ENCODE data around the gene CHURC1. TPM values are rescaled to one million over a fixed set of nuclear protein-coding genes. Genes with fewer than 3 reads are reported as not detected.

CHURC1 gene
- total RNA-seq, 2 donors from 2014 or later, result 115 to 128 TPM

- Histone ChIP-seq H3K36me3 (peaks cover 9% of the 10 kb centered on the region), H3K9me3 (no peaks in the 10 kb centered on the region), H3K4me1 (ENCODE audit: control insufficient read depth in 1 of 2, low read depth in 2 of 2) (peaks cover 23 to 39% of the 10 kb centered on the region in 2 donors), H3K4me3 (no peak overlapping the region), H3K27me3 (replicated peaks; ENCODE audit: insufficient read depth) (no peaks in the 10 kb centered on the region), H3K27ac (no peak overlapping the region)
- no peak for DNase-seq (ENCODE audit: low spot score)
- TF ChIP-seq, protein P1, sequence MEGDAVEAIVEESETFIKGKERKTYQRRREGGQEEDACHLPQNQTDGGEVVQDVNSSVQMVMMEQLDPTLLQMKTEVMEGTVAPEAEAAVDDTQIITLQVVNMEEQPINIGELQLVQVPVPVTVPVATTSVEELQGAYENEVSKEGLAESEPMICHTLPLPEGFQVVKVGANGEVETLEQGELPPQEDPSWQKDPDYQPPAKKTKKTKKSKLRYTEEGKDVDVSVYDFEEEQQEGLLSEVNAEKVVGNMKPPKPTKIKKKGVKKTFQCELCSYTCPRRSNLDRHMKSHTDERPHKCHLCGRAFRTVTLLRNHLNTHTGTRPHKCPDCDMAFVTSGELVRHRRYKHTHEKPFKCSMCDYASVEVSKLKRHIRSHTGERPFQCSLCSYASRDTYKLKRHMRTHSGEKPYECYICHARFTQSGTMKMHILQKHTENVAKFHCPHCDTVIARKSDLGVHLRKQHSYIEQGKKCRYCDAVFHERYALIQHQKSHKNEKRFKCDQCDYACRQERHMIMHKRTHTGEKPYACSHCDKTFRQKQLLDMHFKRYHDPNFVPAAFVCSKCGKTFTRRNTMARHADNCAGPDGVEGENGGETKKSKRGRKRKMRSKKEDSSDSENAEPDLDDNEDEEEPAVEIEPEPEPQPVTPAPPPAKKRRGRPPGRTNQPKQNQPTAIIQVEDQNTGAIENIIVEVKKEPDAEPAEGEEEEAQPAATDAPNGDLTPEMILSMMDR (IDR thresholded peaks at IDR 0.05), result no peak
- no peak for ATAC-seq (ENCODE audit: insufficient number of reproducible peaks, low FRiP score, low read depth)
Measured at GRCh38 chr14:64926398-64926995, 12.2 kb downstream of the CHURC1 start.

DNA sequence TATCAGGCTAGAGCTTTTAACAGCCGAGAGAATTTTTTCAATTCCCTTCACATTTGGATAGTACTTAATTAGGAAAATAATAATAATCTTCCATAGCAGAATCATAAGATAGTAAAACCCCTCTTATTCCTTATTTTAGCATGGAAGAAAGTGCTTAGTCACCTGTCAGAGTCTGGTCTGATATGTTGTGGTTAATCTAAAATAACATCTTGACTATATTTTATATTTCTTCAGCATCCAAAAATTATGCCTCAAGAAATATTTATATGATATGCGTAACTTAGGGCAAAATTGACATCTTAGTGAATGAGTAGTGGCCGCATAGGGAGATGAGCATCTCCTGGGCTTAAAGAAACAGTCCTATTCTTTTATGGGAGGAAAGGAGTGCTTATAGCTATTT is 12.8 kb downstream of the CHURC1 start:
- ATAC-seq (ENCODE audit: insufficient number of reproducible peaks, low FRiP score, low read depth) (no peak), DNase-seq (ENCODE audit: low spot score) (no peak)
- Histone ChIP-seq H3K9me3 (no peaks in the 10 kb centered on the region), H3K4me3 (no peak overlapping the region), H3K4me1 (ENCODE audit: control insufficient read depth in 1 of 2, low read depth in 2 of 2) (peaks cover 28 to 42% of the 10 kb centered on the region in 2 donors), H3K36me3 (peaks cover 9% of the 10 kb centered on the region), H3K27me3 (replicated peaks; ENCODE audit: insufficient read depth) (no peaks in the 10 kb centered on the region), H3K27ac (no peak overlapping the region)
- TF ChIP-seq, protein P1 (IDR thresholded peaks at IDR 0.05), result no peak

DNA sequence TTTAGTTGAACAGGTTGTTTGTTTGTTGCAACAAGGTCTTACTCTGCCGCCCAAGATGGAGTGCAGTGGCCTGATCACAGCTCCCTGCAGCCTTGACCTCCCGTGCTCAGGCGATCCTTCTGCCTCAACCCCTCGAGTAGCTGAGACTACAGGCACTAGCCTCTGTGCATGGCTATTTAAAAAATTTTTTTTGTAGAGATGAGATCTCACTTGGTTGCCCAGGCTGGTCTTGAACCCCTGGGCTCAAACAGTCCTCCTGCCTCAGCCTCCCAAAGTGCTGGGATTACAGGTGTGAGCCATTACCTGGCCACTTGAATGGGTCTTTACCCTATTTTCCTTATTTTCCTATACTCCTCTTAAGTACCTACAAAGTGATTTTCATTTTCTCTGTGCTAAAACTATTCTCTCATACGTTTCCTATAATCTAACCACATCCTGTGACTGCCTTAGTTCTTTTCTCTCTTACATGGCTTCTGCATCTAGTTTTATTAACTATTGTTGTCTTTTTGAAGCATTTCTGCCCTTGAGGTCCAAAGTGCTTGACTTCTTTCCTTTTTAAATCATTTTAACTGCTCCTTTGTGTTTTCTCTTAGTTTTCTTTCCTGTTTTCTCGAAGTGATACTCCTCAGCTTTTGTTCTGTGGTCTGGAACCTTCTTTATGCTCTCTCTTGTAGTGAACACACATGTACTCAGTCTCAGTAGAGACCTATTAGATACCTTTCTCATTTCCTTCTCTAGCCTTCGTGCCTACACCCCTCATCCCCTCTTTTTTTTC is 14.2 kb downstream of the CHURC1 start:
- peak overlapping the region; percentile 66 for H3K27ac ChIP-seq

DNA sequence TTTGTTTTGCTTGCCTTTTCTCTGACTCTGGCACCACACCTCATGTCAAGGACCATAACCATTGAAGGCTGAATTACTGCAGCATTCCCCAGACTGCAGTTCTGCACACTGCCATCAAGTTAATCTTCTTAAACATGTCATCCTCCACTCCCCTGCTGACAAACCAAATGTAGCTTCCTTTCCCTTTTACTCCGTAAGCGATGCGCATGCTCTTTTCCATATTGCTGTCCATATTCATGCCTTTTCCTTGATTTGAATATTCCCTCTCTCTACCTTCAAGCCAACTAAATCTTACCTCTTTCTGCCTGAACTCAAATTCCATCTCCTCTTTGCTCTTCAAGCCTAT is 14.7 kb downstream of the CHURC1 start:
- no peak overlapping the region for H3K4me3 ChIP-seq
- no peaks in the 10 kb centered on the region for H3K27me3 ChIP-seq (replicated peaks; ENCODE audit: insufficient read depth)
- H3K36me3 ChIP-seq, result peaks cover 9% of the 10 kb centered on the region
- peaks cover 29 to 52% of the 10 kb centered on the region in 2 donors for H3K4me1 ChIP-seq (ENCODE audit: control insufficient read depth in 1 of 2, low read depth in 2 of 2)
- peak overlapping the region; percentile 66 for H3K27ac ChIP-seq
- ATAC-seq (ENCODE audit: insufficient number of reproducible peaks, low FRiP score, low read depth) (no peak), DNase-seq (ENCODE audit: low spot score) (no peak)
- no peaks in the 10 kb centered on the region for H3K9me3 ChIP-seq
- TF ChIP-seq, protein P1 (IDR thresholded peaks at IDR 0.05), result no peak

More for the DNA sequence above, 14.2 kb downstream of the CHURC1 start:
- H3K9me3 ChIP-seq, result no peaks in the 10 kb centered on the region
- no peaks in the 10 kb centered on the region for H3K27me3 ChIP-seq (replicated peaks; ENCODE audit: insufficient read depth)
- TF ChIP-seq, protein P1 (IDR thresholded peaks at IDR 0.05), result no peak
- no peak overlapping the region for H3K4me3 ChIP-seq
- ATAC-seq (ENCODE audit: insufficient number of reproducible peaks, low FRiP score, low read depth) (no peak), DNase-seq (ENCODE audit: low spot score) (no peak)
- H3K4me1 ChIP-seq (ENCODE audit: control insufficient read depth in 1 of 2, low read depth in 2 of 2), result peaks cover 28 to 46% of the 10 kb centered on the region in 2 donors
- peaks cover 9% of the 10 kb centered on the region for H3K36me3 ChIP-seq

DNA sequence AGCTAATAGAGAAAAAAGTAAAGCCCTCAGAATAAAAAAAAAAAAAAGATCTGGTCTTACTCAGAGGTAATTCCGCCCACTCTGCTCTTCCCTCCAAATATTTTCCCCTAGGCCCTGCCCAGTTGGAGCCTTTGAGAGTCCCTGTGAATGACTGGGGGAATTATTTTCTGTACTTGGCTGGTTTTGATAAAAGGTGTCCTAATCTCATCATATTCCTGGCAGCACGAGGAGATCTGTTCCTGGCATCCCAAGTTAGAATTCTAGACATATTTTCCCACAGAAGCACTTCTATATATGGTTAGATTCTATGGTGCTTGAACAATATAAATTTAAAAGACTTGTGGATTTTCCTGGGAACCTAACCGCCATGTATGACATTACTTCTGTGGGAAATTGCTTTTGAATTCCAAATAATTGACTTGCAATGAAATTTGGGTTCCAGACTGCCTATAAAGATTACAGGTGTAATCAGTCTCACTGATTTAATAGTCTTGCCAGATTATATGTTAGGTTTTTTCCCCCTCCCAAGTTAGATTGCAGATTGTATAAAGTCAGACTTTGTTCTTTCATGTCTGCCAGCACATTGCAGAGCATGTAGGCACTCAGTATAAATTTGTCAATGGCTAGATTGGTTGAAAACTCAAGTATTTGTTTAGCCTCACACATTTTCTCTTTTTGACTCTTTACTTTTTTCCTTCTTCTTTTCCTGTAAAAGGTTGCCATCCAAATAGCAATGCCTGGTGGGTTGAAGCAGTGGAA is 16.0 kb downstream of the CHURC1 start:
- no peaks in the 10 kb centered on the region for H3K9me3 ChIP-seq
- TF ChIP-seq, protein P1 (IDR thresholded peaks at IDR 0.05), result no peak
- peaks cover 3% of the 10 kb centered on the region for H3K36me3 ChIP-seq
- H3K4me1 ChIP-seq (ENCODE audit: control insufficient read depth in 1 of 2, low read depth in 2 of 2), result peaks cover 39 to 62% of the 10 kb centered on the region in 2 donors
- no peaks in the 10 kb centered on the region for H3K27me3 ChIP-seq (replicated peaks; ENCODE audit: insufficient read depth)
- ATAC-seq (ENCODE audit: insufficient number of reproducible peaks, low FRiP score, low read depth) (peak; percentile 40), DNase-seq (ENCODE audit: low spot score) (no peak)
- H3K27ac ChIP-seq, result peak overlapping the region; percentile 66
- H3K4me3 ChIP-seq, result peak overlapping the region; percentile 0
